Measurements from ENCODE around the gene PLCB1.

DNA sequence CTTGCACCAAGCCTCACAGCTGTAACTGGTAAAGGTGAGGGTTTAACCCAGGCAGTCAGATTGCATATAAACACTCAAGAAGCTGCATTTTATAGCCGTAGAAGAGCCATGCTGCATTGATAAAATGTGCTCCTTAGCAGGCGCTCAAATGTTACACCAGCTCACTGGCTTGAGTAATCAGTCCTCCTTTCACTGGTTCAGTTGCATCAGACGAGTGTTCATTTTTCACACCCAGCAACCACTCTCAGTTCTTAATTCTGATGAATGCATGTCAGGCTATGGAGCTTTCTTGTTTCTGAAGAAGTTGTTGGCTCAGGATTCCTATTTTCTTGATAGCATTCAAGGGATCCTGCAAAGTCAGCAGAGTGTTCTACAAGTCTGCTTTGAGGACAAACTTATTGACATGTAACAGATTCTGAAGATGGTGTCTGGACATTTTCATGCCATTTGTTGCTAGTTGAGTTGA is 198.3 kb downstream of the PLCB1 start:
- no peak for TF ChIP-seq POLR2A (IDR thresholded peaks at IDR 0.05; ENCODE audit: low read length)
- no peak for TF ChIP-seq GATA1 (IDR thresholded peaks at IDR 0.05; ENCODE audit: low read depth, low read length)
